ENCODE measurements around the gene VCL. TPM values are rescaled to one million over a fixed set of nuclear protein-coding genes. Genes with fewer than 3 reads are reported as not detected.
"Not testable (repeated sequence)": the region's sequence is repeated elsewhere in the genome, so short reads cannot be mapped to it uniquely, and the experiment has no call there.

Gene VCL
- total RNA-seq, 4 donors from 2014 or later, result 99.2 to 120 (median 106) TPM

DNA sequence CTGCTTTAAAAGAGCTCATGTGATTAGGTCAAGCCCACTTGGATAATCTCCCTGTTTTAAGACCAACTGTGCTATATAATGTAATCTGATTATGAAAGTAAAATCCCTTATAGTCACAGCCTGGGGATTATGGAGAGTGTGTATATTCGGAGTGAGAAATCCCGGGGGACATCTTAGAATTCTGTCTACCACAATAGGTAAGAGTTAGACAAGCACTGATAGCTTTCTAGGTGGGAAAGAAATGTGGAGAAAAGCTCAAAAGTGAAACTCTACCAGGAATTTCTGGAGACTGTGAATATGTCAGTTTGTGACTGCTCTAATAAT is 2.9 kb upstream of the VCL start:
- 67 to 74% methylated on average over 2 of the region's 2 CpGs for WGBS, 2 donors
- TF ChIP-seq POLR2A (IDR thresholded peaks at IDR 0.05) (no peak), EP300 (IDR thresholded peaks at IDR 0.05) (no peak)
- TF ChIP-seq, protein P1, sequence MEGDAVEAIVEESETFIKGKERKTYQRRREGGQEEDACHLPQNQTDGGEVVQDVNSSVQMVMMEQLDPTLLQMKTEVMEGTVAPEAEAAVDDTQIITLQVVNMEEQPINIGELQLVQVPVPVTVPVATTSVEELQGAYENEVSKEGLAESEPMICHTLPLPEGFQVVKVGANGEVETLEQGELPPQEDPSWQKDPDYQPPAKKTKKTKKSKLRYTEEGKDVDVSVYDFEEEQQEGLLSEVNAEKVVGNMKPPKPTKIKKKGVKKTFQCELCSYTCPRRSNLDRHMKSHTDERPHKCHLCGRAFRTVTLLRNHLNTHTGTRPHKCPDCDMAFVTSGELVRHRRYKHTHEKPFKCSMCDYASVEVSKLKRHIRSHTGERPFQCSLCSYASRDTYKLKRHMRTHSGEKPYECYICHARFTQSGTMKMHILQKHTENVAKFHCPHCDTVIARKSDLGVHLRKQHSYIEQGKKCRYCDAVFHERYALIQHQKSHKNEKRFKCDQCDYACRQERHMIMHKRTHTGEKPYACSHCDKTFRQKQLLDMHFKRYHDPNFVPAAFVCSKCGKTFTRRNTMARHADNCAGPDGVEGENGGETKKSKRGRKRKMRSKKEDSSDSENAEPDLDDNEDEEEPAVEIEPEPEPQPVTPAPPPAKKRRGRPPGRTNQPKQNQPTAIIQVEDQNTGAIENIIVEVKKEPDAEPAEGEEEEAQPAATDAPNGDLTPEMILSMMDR (IDR thresholded peaks at IDR 0.05), result no peak
- H3K27ac ChIP-seq, result no peak overlapping the region
- peaks cover 0 to 11% (median 8%) of the 10 kb centered on the region in 4 donors for H3K4me1 ChIP-seq
- H3K36me3 ChIP-seq, result no peaks in the 10 kb centered on the region
- no peaks in the 10 kb centered on the region for H3K27me3 ChIP-seq
- no peak overlapping the region for H3K4me3 ChIP-seq
- no peaks in the 10 kb centered on the region for H3K9me3 ChIP-seq
- no peak for DNase-seq (ENCODE audit: low spot score in 2 of 2)

DNA sequence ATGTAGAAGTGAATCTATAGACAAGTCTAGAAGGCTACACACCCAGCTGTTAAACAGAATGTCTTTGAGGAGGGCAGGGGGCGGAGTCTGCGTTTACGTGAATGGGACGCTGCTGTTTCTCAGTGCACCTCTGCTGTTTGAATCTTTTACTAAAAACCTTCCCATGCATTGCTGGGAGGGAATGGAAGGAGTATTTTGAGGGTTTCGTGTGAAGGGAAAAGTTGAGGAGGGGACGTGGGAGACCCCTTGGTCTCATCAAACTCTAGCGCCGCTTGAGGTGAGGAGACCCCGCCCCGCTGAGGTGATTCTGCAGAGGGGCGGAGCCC is 492 bp upstream of the VCL start:
- Histone ChIP-seq H3K4me3 (peak overlapping the region; percentile 39 to 99 (median 81)), H3K4me1 (peaks cover 0 to 32% (median 11%) of the 10 kb centered on the region in 4 donors), H3K27me3 (no peaks in the 10 kb centered on the region), H3K27ac (peak overlapping the region; percentile 43 to 92 (median 78)), H3K9me3 (no peaks in the 10 kb centered on the region), H3K36me3 (no peaks in the 10 kb centered on the region)
- 2% methylated on average over 11 of the region's 11 CpGs for WGBS, 2 donors
- DNase-seq (ENCODE audit: low spot score in 2 of 2), result no peak
- TF ChIP-seq POLR2A (IDR thresholded peaks at IDR 0.05) (no peak), EP300 (IDR thresholded peaks at IDR 0.05) (no peak)
- TF ChIP-seq, protein P1 (IDR thresholded peaks at IDR 0.05), result no peak

DNA sequence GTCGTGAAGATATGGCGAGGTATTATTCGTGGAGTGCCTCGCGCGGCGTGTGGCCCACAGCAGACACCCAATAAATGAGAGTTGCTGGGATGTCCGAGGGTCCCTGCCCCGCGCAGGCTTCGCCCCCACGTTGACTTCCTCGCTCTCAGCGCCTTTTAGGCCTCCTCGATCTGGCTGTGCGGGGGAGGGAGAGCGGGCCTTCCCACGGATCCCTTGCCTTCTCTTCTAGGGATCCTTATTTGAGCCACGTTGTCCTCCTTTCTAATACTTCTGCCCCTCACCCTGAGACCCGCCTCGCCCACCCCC is 660 bp downstream of the VCL start:
- no peaks in the 10 kb centered on the region for H3K27me3 ChIP-seq
- peak overlapping the region; percentile 83 to 98 (median 89) for H3K27ac ChIP-seq
- H3K4me3 ChIP-seq, result peak overlapping the region; percentile 80 to 99 (median 84)
- no peaks in the 10 kb centered on the region for H3K9me3 ChIP-seq
- no peak for DNase-seq (ENCODE audit: low spot score in 2 of 2)
- no peaks in the 10 kb centered on the region for H3K36me3 ChIP-seq
- H3K4me1 ChIP-seq, result peaks cover 0 to 44% (median 15%) of the 10 kb centered on the region in 4 donors
- TF ChIP-seq EP300 (IDR thresholded peaks at IDR 0.05) (no peak), POLR2A (IDR thresholded peaks at IDR 0.05) (no peak)
- TF ChIP-seq, protein P1 (IDR thresholded peaks at IDR 0.05), result no peak
- WGBS, 2 donors, result 1% methylated on average over 12 to 21 of the region's 21 CpGs

DNA sequence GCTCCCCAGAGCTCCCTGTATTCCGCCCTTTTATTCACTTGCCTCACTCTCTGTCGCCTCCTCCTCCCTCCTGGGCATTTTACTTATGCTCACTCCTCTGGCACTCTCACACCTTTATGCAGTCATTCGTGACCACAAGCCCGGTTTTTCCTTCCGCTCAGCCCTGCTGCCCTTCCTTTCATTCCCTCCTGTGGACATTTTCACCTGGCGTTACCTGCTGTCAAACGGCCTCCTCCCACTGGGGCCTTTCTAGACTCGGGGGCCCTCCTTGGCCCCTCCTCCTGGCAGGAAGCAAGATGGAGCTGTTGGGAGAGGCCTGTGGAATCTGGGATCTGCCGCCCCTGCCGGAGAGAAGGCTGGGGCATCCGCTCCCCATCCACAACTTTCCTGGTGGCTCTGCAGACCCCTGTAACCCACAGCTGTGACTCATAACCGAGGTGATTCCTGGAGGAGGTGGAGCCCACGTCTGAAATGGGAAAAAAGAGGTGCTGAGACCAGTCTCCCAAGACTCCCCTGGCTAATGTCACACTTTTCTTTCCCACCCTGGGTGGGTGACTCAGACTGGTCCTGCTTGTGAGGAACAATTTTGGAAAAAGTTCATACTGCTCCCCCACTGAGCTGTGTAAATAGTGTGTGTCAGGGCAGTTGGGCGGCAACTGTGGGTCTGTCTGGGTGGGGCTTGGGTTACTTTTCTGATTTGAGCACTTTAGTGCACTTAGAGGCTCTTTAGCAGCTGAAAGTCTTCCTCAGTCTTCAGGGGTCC is 1.2 kb downstream of the VCL start:
- peaks cover 0 to 48% (median 15%) of the 10 kb centered on the region in 4 donors for H3K4me1 ChIP-seq
- TF ChIP-seq EP300 (IDR thresholded peaks at IDR 0.05), result peak in 1 of 2 donors; percentile 51
- TF ChIP-seq, protein P1 (IDR thresholded peaks at IDR 0.05), result peak; percentile 12 to 64 (median 54)
- peak; percentile 27 to 30 for TF ChIP-seq POLR2A (IDR thresholded peaks at IDR 0.05)
- H3K9me3 ChIP-seq, result no peaks in the 10 kb centered on the region
- peak overlapping the region; percentile 80 to 99 (median 84) for H3K4me3 ChIP-seq
- H3K36me3 ChIP-seq, result no peaks in the 10 kb centered on the region
- 1 to 6% methylated on average over 12 to 14 of the region's 14 CpGs for WGBS, 2 donors
- no peaks in the 10 kb centered on the region for H3K27me3 ChIP-seq
- H3K27ac ChIP-seq, result peak overlapping the region; percentile 83 to 98 (median 89)
- peak; percentile 34 to 53 for DNase-seq (ENCODE audit: low spot score in 2 of 2)

DNA sequence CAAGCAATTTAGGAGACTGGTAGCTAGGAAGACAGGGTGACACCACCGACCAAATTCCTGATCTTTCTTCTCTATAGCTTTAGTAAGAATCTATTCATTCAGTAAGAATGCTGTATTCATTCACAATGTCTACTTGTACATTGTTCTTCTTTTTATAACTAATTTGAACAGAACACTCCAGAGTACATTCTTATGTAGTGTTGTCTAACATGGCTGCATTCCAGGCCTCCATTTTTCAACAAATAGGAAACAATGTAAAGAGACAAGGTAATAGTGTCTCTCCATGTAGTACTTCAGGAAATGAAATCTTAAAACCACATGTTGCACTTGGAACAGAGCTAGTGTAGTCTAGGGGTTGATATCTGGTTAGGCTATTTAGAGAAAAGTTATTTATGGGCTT is 1.8 kb downstream of the VCL start:
- Histone ChIP-seq H3K9me3 (no peaks in the 10 kb centered on the region), H3K36me3 (no peaks in the 10 kb centered on the region), H3K4me3 (peak overlapping the region; percentile 80 to 99 (median 84)), H3K4me1 (peaks cover 0 to 52% (median 15%) of the 10 kb centered on the region in 4 donors), H3K27ac (peak overlapping the region; percentile 83 to 98 (median 89)), H3K27me3 (no peaks in the 10 kb centered on the region)
- no peak for DNase-seq (ENCODE audit: low spot score in 2 of 2)
- TF ChIP-seq POLR2A (IDR thresholded peaks at IDR 0.05) (no peak), EP300 (IDR thresholded peaks at IDR 0.05) (no peak)
- TF ChIP-seq, protein P1 (IDR thresholded peaks at IDR 0.05), result no peak
- 12 to 14% methylated on average over 1 of the region's 1 CpG for WGBS, 2 donors

DNA sequence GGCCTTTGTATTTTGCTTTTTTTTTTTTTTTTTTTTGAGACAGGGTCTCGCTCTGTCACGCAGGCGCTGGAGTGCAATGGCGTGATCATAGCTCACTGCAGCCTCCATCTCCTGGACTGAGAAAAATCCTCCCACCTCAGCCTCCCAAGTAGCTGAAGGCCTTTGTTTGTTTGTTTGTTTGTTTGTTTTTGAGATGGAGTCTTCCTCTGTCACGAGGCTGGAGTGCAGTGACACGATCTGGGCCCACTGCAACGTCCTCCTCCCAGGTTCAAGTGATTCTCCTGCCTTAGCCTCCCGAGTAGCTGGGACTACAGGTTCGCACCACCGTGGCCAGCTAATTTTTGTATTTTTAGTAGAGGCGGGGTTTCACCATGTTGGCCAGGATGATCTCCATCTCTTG is 2.3 kb downstream of the VCL start:
- WGBS, 2 donors, result 69 to 72% methylated on average over 11 of the region's 11 CpGs
- peaks cover 0 to 58% (median 15%) of the 10 kb centered on the region in 4 donors for H3K4me1 ChIP-seq
- H3K27ac ChIP-seq, result peak overlapping the region in 2 of 4 donors; percentile 36 to 98

More for the DNA sequence above, 2.3 kb downstream of the VCL start:
- DNase-seq (ENCODE audit: low spot score in 2 of 2); H3K27me3 ChIP-seq; H3K36me3 ChIP-seq; H3K9me3 ChIP-seq: not testable (repeated sequence)
- H3K4me3 ChIP-seq, result peak overlapping the region in 2 of 4 donors; percentile 82 to 87
